Neuron (in vitro differentiated cells): ENCODE measurements around the gene SLC5A6.

Source experiments
- H2AFZ ChIP-seq: one replicate; pipeline ENCODE4 v1.6.1; 2013; ENCODE audit warnings: low read depth, mild to moderate bottlenecking, inconsistent platforms, low read length, moderate library complexity
- H3K27me3 ChIP-seq: one replicate; pipeline ENCODE4 v1.6.1; 2013; ENCODE audit warnings: low read length; ENCODE audit not compliant: insufficient read depth
- H3K36me3 ChIP-seq: one replicate; pipeline ENCODE4 v1.6.1; 2013; ENCODE audit warnings: low read length; ENCODE audit not compliant: insufficient read depth
- H3K4me1 ChIP-seq: one replicate; pipeline ENCODE4 v1.6.1; 2013; ENCODE audit warnings: low read length; ENCODE audit not compliant: insufficient read depth
- H3K4me3 ChIP-seq: 2 replicates; pipeline ENCODE4 v1.5.1; 2013; ENCODE audit warnings: mild to moderate bottlenecking, low read length, moderate library complexity
- H3K9me3 ChIP-seq: one replicate; pipeline ENCODE4 v1.6.1; 2013; ENCODE audit warnings: low read length

Gene SLC5A6

DNA sequence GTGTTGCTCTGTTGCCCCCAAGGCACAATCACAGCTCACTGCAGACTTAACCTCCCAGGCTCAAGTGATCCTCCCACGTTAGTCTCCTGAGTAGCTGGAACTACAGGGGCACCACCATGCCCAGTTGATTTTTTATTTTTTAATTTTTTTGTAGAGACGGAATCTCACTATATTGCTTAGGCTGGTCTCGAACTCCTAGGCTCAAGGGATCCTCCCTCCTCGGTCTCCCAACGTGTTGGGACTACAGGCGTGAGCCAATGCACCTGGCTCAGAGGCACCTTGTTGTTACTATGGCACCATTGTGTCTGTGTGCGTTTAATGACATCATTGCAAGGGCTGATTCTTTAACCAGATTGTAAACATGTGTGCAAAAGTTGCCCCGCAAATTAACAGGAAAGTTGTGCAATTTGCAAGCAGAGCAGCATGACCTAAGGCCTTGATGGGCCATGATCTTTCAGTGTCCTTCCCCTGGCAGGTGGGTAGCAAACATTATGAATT is 40.7 kb downstream of the SLC5A6 start:
- H2AFZ ChIP-seq = no peak overlapping the region
- no peaks in the 10 kb centered on the region for H3K9me3 ChIP-seq
- peaks cover 39% of the 10 kb centered on the region for H3K27me3 ChIP-seq
- H3K36me3 ChIP-seq = no peaks in the 10 kb centered on the region
- H3K4me1 ChIP-seq = no peaks in the 10 kb centered on the region
- H3K4me3 ChIP-seq = no peak overlapping the region

DNA sequence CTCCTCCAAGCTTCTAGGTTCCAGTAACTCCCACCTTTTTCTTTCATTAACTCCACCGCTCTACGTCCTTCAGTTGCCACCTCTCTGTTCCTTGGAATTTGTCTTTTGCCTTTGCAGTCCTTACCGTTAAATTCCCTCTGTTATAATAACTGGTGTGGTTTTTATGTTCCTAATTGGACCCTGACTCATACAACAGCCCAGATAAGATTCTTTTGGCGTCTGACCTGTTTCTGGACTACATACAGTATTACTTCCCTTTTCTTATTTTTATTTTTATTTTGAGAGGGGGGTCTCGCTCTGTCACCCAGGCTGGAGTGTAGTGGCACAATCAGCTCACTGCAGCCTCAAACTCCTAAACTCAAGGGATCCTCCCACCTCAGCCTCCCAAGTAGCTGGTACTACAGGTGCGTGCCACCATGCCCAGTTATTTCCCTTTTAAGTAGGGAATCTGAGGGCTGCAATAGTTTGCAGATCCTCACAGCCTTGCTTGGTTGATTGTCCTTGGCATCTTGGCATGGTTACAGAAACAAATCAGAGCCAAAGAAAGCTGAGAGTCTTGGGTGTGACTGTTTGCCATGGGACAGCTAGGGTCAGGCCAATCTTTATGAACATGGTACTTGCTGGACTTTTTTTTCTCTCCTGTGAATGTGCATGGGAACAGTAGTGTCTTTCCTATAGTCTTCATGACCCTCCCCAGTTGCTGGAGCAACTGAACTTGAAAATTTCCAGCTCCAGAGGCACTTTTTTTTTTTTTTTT is 41.3 kb downstream of the SLC5A6 start:
- no peak overlapping the region for H2AFZ ChIP-seq
- no peaks in the 10 kb centered on the region for H3K4me1 ChIP-seq
- H3K36me3 ChIP-seq = no peaks in the 10 kb centered on the region
- H3K27me3 ChIP-seq = peaks cover 35% of the 10 kb centered on the region
- no peaks in the 10 kb centered on the region for H3K9me3 ChIP-seq
- no peak overlapping the region for H3K4me3 ChIP-seq

DNA sequence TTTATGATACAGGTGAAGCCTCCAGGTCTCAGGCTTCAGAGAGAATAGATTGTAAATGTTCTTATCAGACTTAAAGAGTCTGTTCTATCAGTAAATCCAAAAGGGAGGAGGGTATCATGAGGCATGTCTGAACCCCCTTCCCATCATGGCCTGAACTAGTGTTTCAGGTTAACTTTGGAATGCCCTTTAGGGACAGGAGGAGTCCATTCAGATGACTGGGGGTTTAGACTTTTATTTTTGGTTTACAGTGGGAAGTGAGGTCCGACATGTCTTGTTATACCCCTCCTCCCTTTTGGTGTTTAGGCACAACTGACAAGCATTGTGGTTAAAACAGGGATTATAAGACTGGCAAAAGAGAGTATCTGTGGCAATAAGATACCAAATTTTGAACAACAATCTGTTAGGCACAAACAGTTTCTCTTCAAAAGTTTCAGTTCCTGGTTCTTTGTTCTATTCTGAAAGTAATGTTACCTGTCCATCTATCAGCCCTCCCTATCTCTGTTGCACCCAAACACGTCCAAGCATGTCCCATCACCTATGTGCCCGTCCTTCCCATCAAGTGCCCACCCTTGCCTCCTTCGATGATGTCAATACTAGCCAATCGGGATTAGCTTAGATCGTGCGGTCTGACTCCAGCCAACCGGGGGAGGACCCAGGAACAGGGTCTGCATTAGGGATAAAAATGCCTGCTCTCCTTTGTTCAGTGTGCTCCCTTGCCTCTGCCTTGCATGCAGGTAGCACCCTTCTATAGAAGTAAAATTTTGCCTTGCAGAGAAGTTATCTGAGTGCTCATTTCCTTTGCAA is 46.9 kb downstream of the SLC5A6 start:
- Histone ChIP-seq H3K4me3 (no peak overlapping the region), H3K36me3 (no peaks in the 10 kb centered on the region), H3K27me3 (peaks cover 14% of the 10 kb centered on the region), H3K4me1 (no peaks in the 10 kb centered on the region), H3K9me3 (peaks cover 1% of the 10 kb centered on the region), H2AFZ (no peak overlapping the region)

DNA sequence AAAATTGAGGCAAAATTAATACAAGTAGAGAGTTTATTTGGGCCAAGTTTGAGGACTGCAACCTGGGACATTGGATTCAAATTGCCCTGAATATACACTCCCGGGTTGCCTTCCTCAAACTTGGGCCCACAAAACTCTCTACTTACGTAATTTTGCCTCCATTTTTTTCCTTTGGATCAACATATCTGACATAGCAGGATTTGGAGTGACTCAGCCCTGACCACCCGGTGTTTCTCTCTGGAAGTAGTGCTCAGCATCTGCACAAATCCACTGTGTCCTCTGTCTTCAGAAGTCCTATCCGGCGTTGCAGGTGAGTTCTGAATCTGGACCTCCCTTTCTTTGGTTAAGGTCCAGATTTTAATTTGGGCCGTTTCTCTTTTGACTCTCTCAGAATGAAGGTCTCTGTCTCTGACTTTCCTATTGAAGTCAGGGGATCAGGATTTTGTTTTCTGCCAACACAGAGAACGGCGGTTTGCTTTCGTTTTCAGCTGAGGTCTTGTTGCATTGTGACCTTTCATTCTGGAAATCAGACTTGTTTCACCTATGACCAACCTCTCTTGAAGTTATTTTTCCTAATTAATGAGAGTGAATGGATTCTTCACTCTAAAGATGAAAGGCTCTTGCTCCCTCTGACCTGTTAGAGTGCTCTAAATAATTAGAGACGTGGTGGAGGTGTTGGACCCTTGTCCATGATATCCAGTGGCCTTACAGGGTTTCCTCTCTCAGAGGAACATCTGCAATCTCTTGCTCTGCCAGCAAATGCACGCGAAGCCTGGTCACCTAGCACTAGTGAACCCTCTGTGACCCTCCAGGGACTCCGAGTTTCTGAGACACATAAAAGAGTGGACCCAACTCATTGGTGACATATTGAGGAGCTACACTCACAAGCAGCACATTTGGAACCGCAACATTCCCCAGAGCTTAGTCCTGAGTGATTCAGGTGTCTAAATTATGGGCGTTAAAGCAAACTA is 49.6 kb downstream of the SLC5A6 start:
- Histone ChIP-seq H3K4me1 (no peaks in the 10 kb centered on the region), H3K9me3 (peaks cover 1% of the 10 kb centered on the region), H3K36me3 (no peaks in the 10 kb centered on the region), H2AFZ (no peak overlapping the region), H3K27me3 (peaks cover 19% of the 10 kb centered on the region), H3K4me3 (no peak overlapping the region)

DNA sequence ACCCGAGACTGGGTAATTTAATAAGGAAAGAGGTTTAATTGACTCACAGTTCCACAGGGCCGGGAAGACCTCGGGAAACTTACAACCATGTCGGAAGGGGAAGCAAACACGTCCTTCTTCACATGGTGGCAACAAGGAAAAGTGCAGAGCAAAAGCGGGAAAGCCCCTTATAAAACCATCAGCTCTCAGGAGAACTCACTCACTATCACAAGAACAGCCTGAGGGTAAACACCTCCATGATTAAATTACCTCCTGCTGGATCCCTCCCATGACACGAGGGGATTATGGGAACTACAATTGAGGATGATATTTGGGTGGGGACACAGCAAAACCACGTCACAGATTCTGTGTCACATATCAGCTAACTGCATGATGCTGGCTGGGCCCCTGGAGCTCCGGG is 51.9 kb downstream of the SLC5A6 start:
- no peak overlapping the region for H3K4me3 ChIP-seq
- H2AFZ ChIP-seq = no peak overlapping the region
- peaks cover 1% of the 10 kb centered on the region for H3K9me3 ChIP-seq
- H3K27me3 ChIP-seq = peaks cover 14% of the 10 kb centered on the region
- no peaks in the 10 kb centered on the region for H3K36me3 ChIP-seq
- no peaks in the 10 kb centered on the region for H3K4me1 ChIP-seq

DNA sequence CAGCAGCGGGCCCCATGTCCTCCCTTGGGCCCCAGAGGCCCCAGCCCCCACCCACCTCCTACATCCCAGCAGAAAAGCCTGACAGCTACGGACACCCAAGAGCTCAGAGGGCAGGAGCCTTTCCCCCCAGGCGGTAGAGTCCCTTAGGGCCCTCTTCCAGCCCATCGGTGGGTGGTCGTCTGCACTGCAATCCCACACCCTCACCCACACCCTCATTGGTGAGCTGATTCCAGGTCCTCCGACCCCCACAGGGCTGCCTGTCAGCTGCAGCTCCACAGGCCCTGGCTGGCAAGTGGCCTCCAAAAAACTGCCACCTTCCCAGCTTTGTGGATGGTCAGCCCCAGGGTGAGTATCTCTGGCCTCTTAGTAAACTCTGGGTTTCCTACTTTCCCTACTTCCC is 52.8 kb downstream of the SLC5A6 start:
- Histone ChIP-seq H3K27me3 (peaks cover 11% of the 10 kb centered on the region), H3K4me3 (no peak overlapping the region), H3K9me3 (peaks cover 1% of the 10 kb centered on the region), H3K4me1 (no peaks in the 10 kb centered on the region), H2AFZ (no peak overlapping the region), H3K36me3 (no peaks in the 10 kb centered on the region)

DNA sequence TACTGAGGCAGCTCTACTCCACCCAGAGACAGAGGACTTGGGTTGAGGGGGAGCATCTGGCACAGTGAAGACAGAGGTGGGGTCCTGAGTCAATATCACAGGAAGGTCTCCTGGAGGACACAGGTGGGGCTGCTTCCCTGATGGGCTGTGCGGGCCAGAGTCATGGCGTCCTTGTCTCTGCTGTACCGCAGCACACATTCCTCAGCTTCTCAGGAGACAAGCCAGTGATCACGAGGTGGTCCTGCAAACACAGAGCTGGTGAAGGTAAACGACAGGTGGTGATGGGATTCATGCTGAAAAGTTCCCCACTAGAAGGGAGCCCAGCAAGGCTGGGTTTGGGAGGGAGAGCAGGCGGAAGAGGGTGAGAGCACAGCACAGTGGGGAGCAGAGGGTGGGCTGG is 53.6 kb downstream of the SLC5A6 start:
- peaks cover 1% of the 10 kb centered on the region for H3K9me3 ChIP-seq
- no peaks in the 10 kb centered on the region for H3K4me1 ChIP-seq
- no peak overlapping the region for H2AFZ ChIP-seq
- peaks cover 11% of the 10 kb centered on the region for H3K27me3 ChIP-seq
- no peak overlapping the region for H3K4me3 ChIP-seq
- H3K36me3 ChIP-seq = no peaks in the 10 kb centered on the region

DNA sequence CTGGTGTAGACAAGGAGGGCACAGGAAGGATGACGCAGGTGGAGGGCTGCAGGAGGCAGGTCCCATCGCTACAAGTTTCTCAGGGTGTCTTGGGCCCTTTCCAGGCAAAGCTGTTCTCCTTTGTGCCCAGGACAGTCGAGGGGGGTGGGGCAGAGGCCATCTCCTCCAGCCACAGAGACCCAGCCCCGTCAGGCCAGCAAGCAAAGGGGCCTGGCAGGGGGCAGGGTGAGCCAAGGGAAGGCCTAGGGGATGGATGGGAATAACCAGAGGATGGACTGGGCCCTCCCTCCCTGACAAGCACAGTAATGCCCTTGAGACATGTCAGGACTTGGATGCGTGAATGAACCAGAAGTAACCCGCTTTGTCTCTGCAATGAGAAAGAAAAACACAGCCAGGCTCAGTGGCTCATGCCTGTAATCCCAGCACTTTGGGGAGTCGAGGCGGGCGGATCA is 57.0 kb downstream of the SLC5A6 start:
- H2AFZ ChIP-seq = no peak overlapping the region
- H3K4me3 ChIP-seq = no peak overlapping the region
- H3K4me1 ChIP-seq = no peaks in the 10 kb centered on the region
- H3K36me3 ChIP-seq = no peaks in the 10 kb centered on the region
- H3K27me3 ChIP-seq = peaks cover 23% of the 10 kb centered on the region
- H3K9me3 ChIP-seq = no peaks in the 10 kb centered on the region

DNA sequence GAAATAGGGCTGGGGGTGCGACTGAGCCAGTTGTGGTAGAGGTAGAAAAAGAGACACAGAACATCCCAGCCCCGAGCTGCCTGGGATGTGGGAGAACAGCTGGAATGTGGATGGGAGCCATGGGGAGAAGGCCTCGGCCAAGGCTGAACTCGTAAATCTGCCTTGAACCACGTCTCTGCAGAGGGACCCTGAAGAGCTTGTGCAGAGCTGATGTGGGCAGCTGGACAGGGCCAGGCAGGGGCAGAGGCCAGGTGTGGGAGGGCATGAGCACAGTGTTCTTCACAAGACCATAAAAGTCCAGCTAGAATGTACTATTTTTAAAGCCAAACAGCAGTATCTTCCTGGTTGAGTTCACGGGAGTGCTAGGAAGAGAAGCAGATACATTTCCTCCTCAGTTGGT is 57.6 kb downstream of the SLC5A6 start:
- H3K36me3 ChIP-seq = no peaks in the 10 kb centered on the region
- H3K27me3 ChIP-seq = peaks cover 25% of the 10 kb centered on the region
- no peaks in the 10 kb centered on the region for H3K4me1 ChIP-seq
- no peaks in the 10 kb centered on the region for H3K9me3 ChIP-seq
- H3K4me3 ChIP-seq = no peak overlapping the region
- H2AFZ ChIP-seq = no peak overlapping the region

DNA sequence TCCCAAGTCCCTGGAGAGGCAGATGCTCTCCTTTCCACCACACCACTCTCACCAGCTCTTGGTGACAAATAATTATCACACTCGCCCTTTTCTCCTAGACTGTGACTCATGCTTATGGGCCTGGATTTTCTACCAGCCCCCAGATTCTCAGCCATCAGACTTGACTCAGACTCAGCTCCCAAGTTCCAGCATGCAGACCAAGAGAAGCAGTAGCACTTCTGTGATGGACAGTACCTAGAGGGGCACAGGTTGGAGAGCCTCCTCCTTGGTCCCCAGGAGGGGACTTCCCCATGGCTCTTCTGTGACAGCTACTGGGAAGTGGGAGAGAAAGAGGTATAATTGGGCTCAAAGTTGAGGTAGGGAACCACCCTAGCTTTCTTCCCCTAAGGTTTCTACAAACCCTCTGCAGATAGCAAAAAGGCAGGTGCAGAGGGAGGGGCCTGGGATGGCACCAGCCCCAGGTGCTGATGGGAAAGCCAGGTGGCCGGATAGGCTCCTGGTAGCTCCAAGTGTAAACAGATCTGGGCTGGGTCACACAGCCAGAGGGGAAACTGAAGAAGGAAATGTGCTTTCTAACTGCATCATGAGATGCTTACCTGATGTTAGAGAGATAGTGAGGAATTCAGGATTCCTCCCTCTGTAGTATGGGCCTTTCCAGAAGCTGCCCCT is 59.1 kb downstream of the SLC5A6 start:
- H3K9me3 ChIP-seq = no peaks in the 10 kb centered on the region
- peaks cover 27% of the 10 kb centered on the region for H3K27me3 ChIP-seq
- H3K36me3 ChIP-seq = no peaks in the 10 kb centered on the region
- H3K4me1 ChIP-seq = no peaks in the 10 kb centered on the region
- no peak overlapping the region for H2AFZ ChIP-seq
- H3K4me3 ChIP-seq = no peak overlapping the region

DNA sequence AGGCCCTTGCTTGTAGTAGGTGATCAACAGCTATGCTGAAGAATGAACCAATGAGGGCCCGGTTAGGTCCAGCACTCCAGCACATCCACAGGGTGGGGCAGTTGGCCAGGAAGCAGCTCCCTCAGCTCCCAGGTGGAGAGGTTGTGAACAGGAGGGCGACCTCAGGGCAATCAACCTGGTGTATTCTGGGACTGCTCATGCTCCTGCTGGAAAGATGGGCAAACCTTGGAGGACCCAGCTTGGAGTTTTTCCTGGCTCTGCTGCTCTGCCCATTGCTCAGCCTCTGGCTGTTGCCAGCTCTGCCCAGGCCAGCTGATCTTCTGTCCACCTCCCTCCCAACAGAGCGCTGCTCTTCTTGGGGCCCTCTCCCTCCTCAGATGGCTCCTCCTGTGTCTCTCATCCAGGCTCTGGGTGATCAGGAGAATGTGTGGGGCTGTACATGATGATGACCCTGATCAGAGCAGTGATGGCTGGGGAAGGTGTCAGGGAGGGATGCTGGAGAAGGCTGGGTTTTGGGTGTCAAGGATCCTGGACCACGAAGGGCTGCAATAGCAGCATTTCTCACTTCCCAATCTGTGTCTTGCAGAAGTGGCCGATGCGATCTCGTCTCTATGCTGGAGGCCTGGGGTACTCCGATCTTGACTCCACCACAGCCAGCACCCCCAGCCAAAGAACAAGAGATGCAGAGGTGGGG is 59.8 kb downstream of the SLC5A6 start:
- Histone ChIP-seq H3K4me3 (no peak overlapping the region), H3K9me3 (no peaks in the 10 kb centered on the region), H2AFZ (no peak overlapping the region), H3K4me1 (no peaks in the 10 kb centered on the region), H3K36me3 (no peaks in the 10 kb centered on the region), H3K27me3 (peaks cover 27% of the 10 kb centered on the region)
